HG03571 (cell line): ENCODE data around the gene LYSMD4.
"Not testable (repeated sequence)": the region's sequence is repeated elsewhere in the genome, so short reads cannot be mapped to it uniquely, and the experiment has no call there.

ENCODE experiments used
- ATAC-seq: cut with Tn5 transposase; IDR thresholded peaks from one replicate; pipeline ENCODE4 v1.9.1; 2021; ENCODE audit not compliant: unreplicated experiment

Gene LYSMD4

GRCh38 chr15:99733268-99734039, at the start of gene LYSMD4:
Gene LYSMD4, minus strand, starts transcription at chr15:99733437. Its CDS starts 1,438 bp downstream, at chr15:99731999.
- ATAC-seq, result peak; percentile 99

GRCh38 chr15:99782029-99782428, 48.8 kb upstream of the LYSMD4 start:
- ATAC-seq, result not testable (repeated sequence)

- ATAC-seq, result no peak
Measured at GRCh38 chr15:99777144-99777543, 43.9 kb upstream of the LYSMD4 start.

GRCh38 chr15:99764522-99764921, 31.3 kb upstream of the LYSMD4 start:
- ATAC-seq, result no peak

GRCh38 chr15:99763827-99764226, 30.6 kb upstream of the LYSMD4 start:
- no peak for ATAC-seq

GRCh38 chr15:99762288-99762687, 29.1 kb upstream of the LYSMD4 start:
- ATAC-seq, result no peak

- ATAC-seq, result peak; percentile 86
Measured at GRCh38 chr15:99755692-99756409, 22.6 kb upstream of the LYSMD4 start.

- no peak for ATAC-seq
Measured at GRCh38 chr15:99753066-99753465, 19.8 kb upstream of the LYSMD4 start.

GRCh38 chr15:99752556-99752955, 19.3 kb upstream of the LYSMD4 start:
- no peak for ATAC-seq

- not testable (repeated sequence) for ATAC-seq
Measured at GRCh38 chr15:99750326-99750725, 17.1 kb upstream of the LYSMD4 start.

- no peak for ATAC-seq
Measured at GRCh38 chr15:99749386-99749785, 16.1 kb upstream of the LYSMD4 start.

GRCh38 chr15:99745370-99746086, 12.3 kb upstream of the LYSMD4 start:
- ATAC-seq, result no peak

GRCh38 chr15:99744142-99744541, 10.9 kb upstream of the LYSMD4 start:
- ATAC-seq, result no peak

GRCh38 chr15:99741835-99742234, 8.6 kb upstream of the LYSMD4 start:
- ATAC-seq, result no peak

GRCh38 chr15:99738021-99738847, 5.0 kb upstream of the LYSMD4 start:
- no peak for ATAC-seq

- no peak for ATAC-seq
Measured at GRCh38 chr15:99736702-99737101, 3.5 kb upstream of the LYSMD4 start.

GRCh38 chr15:99735868-99736267, 2.6 kb upstream of the LYSMD4 start:
- ATAC-seq, result no peak

- ATAC-seq, result no peak
Measured at GRCh38 chr15:99734575-99734974, 1.3 kb upstream of the LYSMD4 start.

- ATAC-seq, result not testable (repeated sequence)
Measured at GRCh38 chr15:99734040-99734291, 729 bp upstream of the LYSMD4 start.

GRCh38 chr15:99732751-99733267, 428 bp downstream of the LYSMD4 start:
- peak; percentile 29 for ATAC-seq
